ENCODE data around the gene SPSB4.

- TF ChIP-seq CTCF (tag by site-specific recombination; IDR thresholded peaks at IDR 0.05) (peak; percentile 91), ZIC2 (tag by site-specific recombination; IDR thresholded peaks at IDR 0.05) (no peak), REST (tag by site-specific recombination; IDR thresholded peaks at IDR 0.05) (no peak), ZNF488 (tag by site-specific recombination; IDR thresholded peaks at IDR 0.05) (no peak), ZNF132 (tag by site-specific recombination; IDR thresholded peaks at IDR 0.05; ENCODE audit: borderline replicate concordance) (no peak), ZNF777 (tag by site-specific recombination; IDR thresholded peaks at IDR 0.05; ENCODE audit: borderline replicate concordance) (no peak), ZBTB6 (tag by site-specific recombination; IDR thresholded peaks at IDR 0.05) (no peak), ZNF121 (tag by site-specific recombination; IDR thresholded peaks at IDR 0.05) (no peak), ZSCAN18 (tag by site-specific recombination; IDR thresholded peaks at IDR 0.05) (no peak), ZSCAN30 (tag by site-specific recombination; IDR thresholded peaks at IDR 0.05) (peak; percentile 49; the same call in 1 of the 2 replicates), ZNF544 (tag by site-specific recombination; IDR thresholded peaks at IDR 0.05) (no peak)
These were observed 141.2 kb downstream of the SPSB4 start for GRCh38 chr3:141192345-141192744.
